AG10803 (cell line): ENCODE data around the gene AOPEP.
"Not testable (repeated sequence)": the region's sequence is repeated elsewhere in the genome, so short reads cannot be mapped to it uniquely, and the experiment has no call there.

ENCODE experiments used
- DNase-seq: peaks from one replicate; pipeline ENCODE4 v3.0.0; 2010; ENCODE audit warnings: low read depth
- H3K4me3 ChIP-seq: 2 replicates; pipeline ENCODE4 v1.5.1; 2011; ENCODE audit warnings: mild to moderate bottlenecking, low read length, control low read depth
- TF ChIP-seq, protein P1 (sequence below): conservative IDR thresholded peaks from 2 replicates; pipeline ENCODE4 v1.5.1; 2011; ENCODE audit warnings: mild to moderate bottlenecking, low read length, control low read depth, inconsistent platforms

Gene AOPEP

DNA sequence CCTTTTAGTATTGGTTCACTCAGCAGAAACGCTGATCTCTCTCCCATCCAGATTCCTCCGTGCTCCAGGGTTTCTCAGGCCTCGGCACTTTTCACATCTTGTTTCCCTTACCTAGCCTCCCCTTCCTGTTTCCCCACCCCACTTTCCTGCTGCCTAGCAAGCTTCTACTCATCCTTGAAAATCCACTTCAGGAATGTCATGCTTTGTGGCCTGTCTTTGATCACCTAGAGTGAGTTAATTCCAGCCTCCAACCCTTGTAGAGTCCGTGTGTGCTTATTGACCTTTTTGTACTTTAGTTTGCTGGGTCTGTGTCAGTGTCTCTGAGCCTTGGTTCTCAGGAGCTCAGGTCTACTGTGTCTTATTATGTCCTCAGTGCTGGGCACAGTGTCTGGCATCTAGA lies 116.6 kb downstream of the AOPEP start:
- TF ChIP-seq, protein P1, sequence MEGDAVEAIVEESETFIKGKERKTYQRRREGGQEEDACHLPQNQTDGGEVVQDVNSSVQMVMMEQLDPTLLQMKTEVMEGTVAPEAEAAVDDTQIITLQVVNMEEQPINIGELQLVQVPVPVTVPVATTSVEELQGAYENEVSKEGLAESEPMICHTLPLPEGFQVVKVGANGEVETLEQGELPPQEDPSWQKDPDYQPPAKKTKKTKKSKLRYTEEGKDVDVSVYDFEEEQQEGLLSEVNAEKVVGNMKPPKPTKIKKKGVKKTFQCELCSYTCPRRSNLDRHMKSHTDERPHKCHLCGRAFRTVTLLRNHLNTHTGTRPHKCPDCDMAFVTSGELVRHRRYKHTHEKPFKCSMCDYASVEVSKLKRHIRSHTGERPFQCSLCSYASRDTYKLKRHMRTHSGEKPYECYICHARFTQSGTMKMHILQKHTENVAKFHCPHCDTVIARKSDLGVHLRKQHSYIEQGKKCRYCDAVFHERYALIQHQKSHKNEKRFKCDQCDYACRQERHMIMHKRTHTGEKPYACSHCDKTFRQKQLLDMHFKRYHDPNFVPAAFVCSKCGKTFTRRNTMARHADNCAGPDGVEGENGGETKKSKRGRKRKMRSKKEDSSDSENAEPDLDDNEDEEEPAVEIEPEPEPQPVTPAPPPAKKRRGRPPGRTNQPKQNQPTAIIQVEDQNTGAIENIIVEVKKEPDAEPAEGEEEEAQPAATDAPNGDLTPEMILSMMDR, result no peak
- DNase-seq, result no peak
- H3K4me3 ChIP-seq, result no peak overlapping the region

DNA sequence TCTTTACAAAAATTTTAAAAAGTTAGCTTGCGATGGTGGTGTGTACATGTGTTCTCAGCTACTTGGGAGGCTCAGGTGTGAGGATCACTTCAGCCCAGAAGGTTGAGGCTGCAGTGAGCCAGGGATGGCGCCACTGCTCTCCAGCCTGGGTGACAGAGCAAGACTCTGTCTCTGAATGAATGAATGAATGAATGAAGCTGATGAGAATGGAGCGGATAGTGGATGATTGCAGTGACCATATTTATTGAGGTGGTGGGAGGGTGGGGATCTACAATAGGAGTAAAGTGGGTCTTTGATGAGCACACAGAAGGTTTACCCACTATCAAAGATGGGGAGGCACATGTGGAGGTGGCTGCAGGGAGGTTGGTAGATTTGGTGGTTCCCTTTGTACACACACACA lies 120.2 kb downstream of the AOPEP start:
- DNase-seq, result no peak
- H3K4me3 ChIP-seq, result no peak overlapping the region
- TF ChIP-seq, protein P1, result no peak

DNA sequence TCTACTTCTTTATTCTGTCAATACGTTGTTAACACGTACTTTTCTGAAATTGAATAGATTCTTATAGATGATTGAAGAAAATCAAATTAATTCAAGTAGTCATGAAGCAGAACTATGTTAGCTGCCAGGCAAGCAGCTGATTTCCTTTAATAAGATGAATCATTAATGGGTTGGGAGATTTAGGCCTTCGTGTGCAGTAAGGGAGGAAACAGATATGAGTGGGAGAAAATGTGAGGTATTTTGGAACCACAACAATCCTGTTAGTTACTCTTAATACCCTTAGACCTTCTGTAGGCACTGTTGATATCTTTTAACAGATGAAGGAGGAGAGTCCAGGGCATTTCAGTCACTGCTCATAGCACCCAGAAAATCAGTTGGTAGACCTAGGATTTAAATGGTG lies 121.0 kb downstream of the AOPEP start:
- TF ChIP-seq, protein P1, result no peak
- DNase-seq, result peak; percentile 81
- no peak overlapping the region for H3K4me3 ChIP-seq

DNA sequence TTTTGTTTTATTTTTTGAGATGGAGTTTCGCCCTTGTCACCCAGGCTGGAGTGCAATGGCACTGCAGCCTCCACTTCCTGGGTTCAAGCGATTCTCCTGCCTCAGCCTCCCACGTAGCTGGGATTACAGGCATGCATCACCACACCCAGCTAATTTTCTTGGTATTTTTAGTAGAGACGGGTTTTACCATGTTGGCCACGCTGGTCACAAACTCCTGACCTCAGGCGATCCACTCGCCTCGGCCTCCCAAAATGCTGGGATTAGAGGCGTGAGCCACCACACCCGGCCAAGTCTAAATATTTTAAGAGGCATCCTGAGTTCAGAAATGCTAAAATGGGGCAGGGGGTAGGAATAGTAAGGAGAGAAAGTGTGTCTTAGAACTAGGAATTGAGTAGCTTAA lies 122.3 kb downstream of the AOPEP start:
- H3K4me3 ChIP-seq, DNase-seq: not testable (repeated sequence)

DNA sequence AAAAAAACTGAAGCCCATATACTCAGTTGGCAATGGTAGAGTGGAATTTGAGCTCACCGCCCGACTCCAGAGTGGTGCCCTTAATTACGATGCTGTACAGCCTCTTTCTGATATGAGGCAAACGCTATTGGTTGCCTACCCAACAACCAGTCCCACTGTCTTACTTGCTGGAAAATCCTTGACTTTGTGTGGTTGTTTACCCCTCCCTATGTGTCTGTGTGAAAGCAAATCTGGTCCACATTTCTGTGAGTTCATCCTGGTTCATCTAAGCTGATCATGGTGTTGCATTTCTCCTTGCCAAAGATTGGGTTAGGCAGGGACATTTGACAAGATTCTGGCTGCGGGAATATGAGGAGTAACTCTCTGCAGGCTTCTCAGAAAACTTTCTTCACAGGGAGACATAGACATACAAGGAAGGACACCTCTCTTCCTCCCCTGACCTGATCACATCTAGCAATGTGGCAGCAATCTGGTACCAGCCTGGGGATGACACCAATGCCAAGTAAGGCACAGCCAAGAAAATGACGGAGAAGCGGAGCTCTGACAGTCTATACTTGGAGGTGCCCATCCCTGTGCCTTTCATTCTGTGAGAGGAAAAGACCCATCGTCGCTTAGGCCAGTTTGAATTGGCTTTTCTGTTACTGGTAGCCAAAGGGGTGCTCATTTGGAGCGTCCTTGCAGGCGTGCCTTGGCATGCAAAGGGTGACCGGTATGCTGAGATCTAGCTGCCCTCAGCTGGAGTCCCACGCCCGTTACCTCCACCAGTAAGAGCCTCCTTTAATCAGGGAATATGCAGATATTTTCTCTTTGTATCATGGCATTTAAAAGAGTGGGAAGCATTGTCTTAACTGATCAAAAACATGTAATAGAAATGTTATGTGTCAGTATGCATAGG lies 124.3 kb downstream of the AOPEP start:
- H3K4me3 ChIP-seq, result no peak overlapping the region
- TF ChIP-seq, protein P1, result no peak
- DNase-seq, result no peak

DNA sequence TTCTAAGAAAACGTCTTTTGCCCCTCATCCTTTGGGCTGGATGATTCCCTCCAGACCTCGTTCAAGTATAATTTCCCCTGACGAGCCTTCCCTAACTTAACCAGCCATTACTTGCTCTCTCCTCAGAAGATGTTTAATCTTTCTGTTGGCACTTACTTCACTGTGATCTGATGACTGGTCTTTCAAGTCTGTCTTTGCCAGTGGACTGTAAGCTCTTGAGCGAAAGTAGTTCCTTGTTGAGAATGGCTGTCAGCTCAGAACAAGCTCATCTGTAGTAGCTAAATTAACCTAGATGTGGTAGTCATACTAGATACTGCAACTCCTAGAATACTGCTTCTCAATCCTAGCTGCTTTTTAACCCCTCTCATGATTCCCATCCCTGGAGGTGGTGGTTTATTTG lies 125.0 kb downstream of the AOPEP start:
- H3K4me3 ChIP-seq, result no peak overlapping the region
- TF ChIP-seq, protein P1, result no peak
- no peak for DNase-seq

DNA sequence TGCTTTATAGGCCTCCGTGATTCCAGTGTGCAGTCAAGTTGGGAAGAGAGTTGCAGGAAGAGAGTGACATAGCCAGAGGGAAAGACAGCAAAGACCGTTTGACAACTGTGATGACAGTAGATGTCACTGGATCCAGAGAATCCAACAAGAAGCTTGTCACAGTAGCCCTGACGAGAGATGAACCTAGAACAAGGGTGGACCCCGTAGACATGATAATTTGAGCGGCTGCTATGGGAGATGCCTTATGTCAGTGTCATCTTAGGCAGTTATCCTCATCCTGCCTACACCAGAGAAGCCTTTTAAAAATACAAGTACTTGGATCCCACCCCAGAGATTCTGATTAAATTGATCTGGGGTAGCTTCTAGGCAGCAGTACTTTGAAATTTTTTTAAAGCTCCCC lies 125.4 kb downstream of the AOPEP start:
- TF ChIP-seq, protein P1, result no peak

More for the DNA sequence above, 125.4 kb downstream of the AOPEP start:
- no peak for DNase-seq
- H3K4me3 ChIP-seq, result no peak overlapping the region
